Activated B cell treated with CpG ODN at 0.5 μM for 24 hours (primary cell): ENCODE results near the gene RBM23. TPM values are rescaled to one million over a fixed set of nuclear protein-coding genes. Genes with fewer than 3 reads are reported as not detected.

Experiments
- ATAC-seq: fragments of 200-7000 bp; cut with Tn5 transposase; one replicate; pipeline ENCODE4 v1.10.0; 2021; ENCODE audit warnings: low read depth, mild to moderate bottlenecking, moderate library complexity
- CTCF ChIA-PET: fragments of 350-600 bp; sonication (Branson Sonifier 250); formaldehyde crosslinking; loops from one replicate; lab custom pipeline; 2021; ENCODE audit warnings: antibody characterized with exemption; lab: Charles Lee
- POLR2A ChIA-PET: fragments of 350-600 bp; sonication (Branson Sonifier 250); formaldehyde crosslinking; loops from one replicate; lab custom pipeline; 2021; ENCODE audit warnings: antibody characterized with exemption; lab: Charles Lee
- DNase-seq: peaks from one replicate; pipeline ENCODE4 v3.0.0; 2022
- H3K27ac Mint-ChIP-seq: one replicate; pipeline ENCODE4 v1.8.0; 2020; ENCODE audit warnings: mixed read lengths
- H3K27me3 Mint-ChIP-seq: one replicate; pipeline ENCODE4 v1.8.0; 2021; ENCODE audit warnings: mixed read lengths
- H3K36me3 Mint-ChIP-seq: one replicate; pipeline ENCODE4 v1.8.0; 2021; ENCODE audit warnings: low read depth, mixed read lengths
- H3K4me1 Mint-ChIP-seq: one replicate; pipeline ENCODE4 v1.8.0; 2021; ENCODE audit warnings: mixed read lengths
- H3K4me3 Mint-ChIP-seq: one replicate; pipeline ENCODE4 v1.8.0; 2020; ENCODE audit warnings: mild to moderate bottlenecking, mixed read lengths
- H3K9me3 Mint-ChIP-seq: one replicate; pipeline ENCODE4 v1.8.0; 2020; ENCODE audit warnings: mixed read lengths
- intact Hi-C: fragments of 100-400 bp; cut with micrococcal nuclease; formaldehyde crosslinking; loops from one replicate; pipeline ENCODE4 v1.15.1; 2024
- total RNA-seq: library from RNA; stranded (reverse); gene quantifications from 2 replicates; pipeline ENCODE4 v1.2.3, GENCODE V29; 2022
- TF ChIP-seq, protein P1 (sequence below): fragments of 200-600 bp; IDR thresholded peaks from one replicate; pipeline ENCODE4 v1.8.0; 2022; ENCODE audit warnings: antibody characterized with exemption, mild to moderate bottlenecking

Gene RBM23
- total RNA-seq, 1 donor from 2014 or later, result 131 TPM

GRCh38 chr14:22908601-22909000 is 10.3 kb downstream of the RBM23 start:
- CTCF ChIA-PET, result no interaction called here
- no peaks in the 10 kb centered on the region for H3K27me3 Mint-ChIP-seq
- H3K4me3 Mint-ChIP-seq, result no peak overlapping the region
- H3K27ac Mint-ChIP-seq, result no peak overlapping the region
- H3K36me3 Mint-ChIP-seq, result peaks cover 75% of the 10 kb centered on the region
- TF ChIP-seq, protein P1, sequence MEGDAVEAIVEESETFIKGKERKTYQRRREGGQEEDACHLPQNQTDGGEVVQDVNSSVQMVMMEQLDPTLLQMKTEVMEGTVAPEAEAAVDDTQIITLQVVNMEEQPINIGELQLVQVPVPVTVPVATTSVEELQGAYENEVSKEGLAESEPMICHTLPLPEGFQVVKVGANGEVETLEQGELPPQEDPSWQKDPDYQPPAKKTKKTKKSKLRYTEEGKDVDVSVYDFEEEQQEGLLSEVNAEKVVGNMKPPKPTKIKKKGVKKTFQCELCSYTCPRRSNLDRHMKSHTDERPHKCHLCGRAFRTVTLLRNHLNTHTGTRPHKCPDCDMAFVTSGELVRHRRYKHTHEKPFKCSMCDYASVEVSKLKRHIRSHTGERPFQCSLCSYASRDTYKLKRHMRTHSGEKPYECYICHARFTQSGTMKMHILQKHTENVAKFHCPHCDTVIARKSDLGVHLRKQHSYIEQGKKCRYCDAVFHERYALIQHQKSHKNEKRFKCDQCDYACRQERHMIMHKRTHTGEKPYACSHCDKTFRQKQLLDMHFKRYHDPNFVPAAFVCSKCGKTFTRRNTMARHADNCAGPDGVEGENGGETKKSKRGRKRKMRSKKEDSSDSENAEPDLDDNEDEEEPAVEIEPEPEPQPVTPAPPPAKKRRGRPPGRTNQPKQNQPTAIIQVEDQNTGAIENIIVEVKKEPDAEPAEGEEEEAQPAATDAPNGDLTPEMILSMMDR, result no peak
- DNase-seq (no peak), ATAC-seq (no peak)
- intact Hi-C loops, result no loop called here
- POLR2A ChIA-PET, result interaction anchor here (0.8 to 1.2 kb wide), 2 partner anchors 15 to 20 kb away, joined by 3 read pairs; no protein-coding TSS in a partner anchor
- peaks cover 15% of the 10 kb centered on the region for H3K4me1 Mint-ChIP-seq
- no peaks in the 10 kb centered on the region for H3K9me3 Mint-ChIP-seq

DNA sequence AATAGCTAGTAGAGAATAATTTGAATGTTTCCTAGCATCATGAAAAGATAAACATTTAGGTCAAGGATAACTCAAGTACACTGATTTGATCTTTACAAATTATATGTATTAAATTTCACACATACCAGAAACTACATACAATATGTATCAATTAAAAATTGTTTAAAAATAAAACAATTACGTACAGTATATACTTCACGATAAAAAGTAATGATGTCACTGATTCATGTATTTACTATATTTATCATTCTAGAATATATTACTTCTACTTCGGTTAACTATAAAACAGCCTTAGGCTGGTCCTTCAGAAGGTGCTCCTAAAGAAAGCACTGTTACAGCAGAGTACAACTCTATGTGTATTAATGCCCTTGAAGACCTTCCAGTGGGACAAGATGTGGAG is 11.5 kb downstream of the RBM23 start:
- peaks cover 11% of the 10 kb centered on the region for H3K4me1 Mint-ChIP-seq
- H3K4me3 Mint-ChIP-seq, result no peak overlapping the region
- H3K9me3 Mint-ChIP-seq, result no peaks in the 10 kb centered on the region
- no peak overlapping the region for H3K27ac Mint-ChIP-seq
- H3K27me3 Mint-ChIP-seq, result no peaks in the 10 kb centered on the region
- intact Hi-C loops, result no loop called here
- POLR2A ChIA-PET, result interaction anchor here (1.2 kb wide), 1 partner anchor 19 kb away, joined by 3 read pairs; no protein-coding TSS in a partner anchor
- ATAC-seq, result no peak
- TF ChIP-seq, protein P1, result no peak
- CTCF ChIA-PET, result interaction anchor here (0.7 kb wide), 1 partner anchor 11 kb away, joined by 3 read pairs; no protein-coding TSS in a partner anchor
- no peak for DNase-seq
- peaks cover 81% of the 10 kb centered on the region for H3K36me3 Mint-ChIP-seq

GRCh38 chr14:22906073-22906472 is 12.9 kb downstream of the RBM23 start:
- POLR2A ChIA-PET, result no interaction called here
- peaks cover 3% of the 10 kb centered on the region for H3K4me1 Mint-ChIP-seq
- TF ChIP-seq, protein P1, result no peak
- H3K36me3 Mint-ChIP-seq, result peaks cover 82% of the 10 kb centered on the region
- intact Hi-C loops, result no loop called here
- H3K4me3 Mint-ChIP-seq, result no peak overlapping the region
- DNase-seq, result no peak
- no peak for ATAC-seq
- no peaks in the 10 kb centered on the region for H3K9me3 Mint-ChIP-seq
- H3K27me3 Mint-ChIP-seq, result no peaks in the 10 kb centered on the region
- CTCF ChIA-PET, result no interaction called here
- H3K27ac Mint-ChIP-seq, result no peak overlapping the region

DNA sequence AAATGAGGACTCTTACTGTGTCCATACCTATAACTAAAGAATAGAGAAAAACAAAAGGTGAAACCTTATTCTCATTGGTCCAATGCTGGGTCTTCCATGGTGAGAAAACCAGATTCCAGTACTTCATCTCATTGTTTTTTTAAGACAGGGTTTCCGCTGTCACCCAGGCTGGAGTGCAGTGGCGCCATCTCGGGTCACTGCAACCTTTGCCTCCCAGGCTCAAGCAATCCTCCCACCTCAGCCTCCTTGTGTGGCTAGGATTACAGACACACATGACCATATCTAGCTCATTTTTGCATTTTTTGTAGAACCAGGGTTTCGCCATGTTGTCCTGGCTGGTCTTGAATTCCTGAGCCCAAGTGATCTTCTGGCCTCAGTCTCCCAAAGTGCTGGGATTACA is 13.3 kb downstream of the RBM23 start:
- TF ChIP-seq, protein P1, result no peak
- DNase-seq, result no peak
- Mint-ChIP-seq H3K4me1 (peaks cover 3% of the 10 kb centered on the region), H3K9me3 (no peaks in the 10 kb centered on the region), H3K27ac (no peak overlapping the region), H3K4me3 (no peak overlapping the region), H3K27me3 (no peaks in the 10 kb centered on the region), H3K36me3 (peaks cover 82% of the 10 kb centered on the region)
- ATAC-seq, result no peak
- intact Hi-C loops, result no loop called here
- ChIA-PET POLR2A (no interaction called here), CTCF (no interaction called here)

- intact Hi-C loops, result no loop called here
- DNase-seq, result no peak
- ChIA-PET CTCF (interaction anchor here (1.2 to 1.3 kb wide), 2 partner anchors 31 to 52 kb away, joined by 3 to 6 read pairs; no protein-coding TSS in a partner anchor), POLR2A (interaction anchor here (0.6 to 0.8 kb wide), 2 partner anchors 10 to 15 kb away, joined by 3 to 4 read pairs; partner anchors contain the start of gene RBM23)
- Mint-ChIP-seq H3K27me3 (no peaks in the 10 kb centered on the region), H3K27ac (no peak overlapping the region), H3K36me3 (peaks cover 76% of the 10 kb centered on the region), H3K9me3 (no peaks in the 10 kb centered on the region), H3K4me1 (peaks cover 5% of the 10 kb centered on the region), H3K4me3 (no peak overlapping the region)
- ATAC-seq, result no peak
- TF ChIP-seq, protein P1, result no peak
Measured at GRCh38 chr14:22903742-22904087, 15.2 kb downstream of the RBM23 start.
